ENCODE data around the gene NRP1.
A peak's percentile ranks its signal among the peaks of the same experiment; 100 is the strongest.

NRP1 gene

DNA sequence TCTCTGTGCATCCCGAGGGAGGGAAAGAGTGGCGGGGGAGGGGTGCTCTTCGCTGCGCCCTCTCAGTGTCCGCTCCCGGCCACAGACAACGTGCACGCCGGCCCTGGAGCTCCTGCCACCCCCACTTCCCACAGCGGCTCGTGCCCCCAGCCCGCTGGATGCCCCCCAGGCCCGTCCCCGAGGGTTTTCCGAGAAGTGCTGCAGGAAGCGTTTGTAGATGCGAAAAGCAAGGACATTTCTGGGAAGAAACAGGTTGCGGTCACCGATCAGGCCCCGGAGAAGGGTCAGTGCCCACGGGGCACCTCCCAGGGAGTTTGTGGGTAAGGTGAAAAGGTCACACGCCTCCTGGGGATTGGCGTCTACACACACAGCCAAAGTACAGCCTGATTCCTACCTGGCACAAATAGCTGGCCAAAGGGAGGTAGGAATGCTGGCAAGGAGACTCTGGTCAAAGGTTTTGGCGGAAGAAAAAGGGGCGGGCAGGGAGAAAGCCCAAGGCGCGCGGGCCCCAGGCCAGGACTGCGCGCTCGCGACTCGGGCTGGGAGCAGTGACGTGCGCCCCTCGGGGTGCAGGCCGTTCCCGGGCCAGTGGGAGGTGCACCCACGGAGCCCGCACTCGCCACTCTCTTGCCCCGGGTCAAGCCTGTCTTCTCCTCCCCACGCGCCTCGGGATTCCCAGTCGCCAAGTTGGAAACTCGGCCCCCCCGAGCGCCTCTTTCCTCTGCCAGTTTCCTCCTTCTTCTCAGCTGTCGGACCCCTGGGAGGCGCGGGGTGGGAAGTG, 1.5 kb upstream of the NRP1 start:
- no peak for TF ChIP-seq ZNF274 (IDR thresholded peaks at IDR 0.05; ENCODE audit: low read depth, low read length)
- H3K4me3 ChIP-seq (ENCODE audit: low read length), result peak overlapping the region; percentile 27; the same call in 1 of the 2 replicates

- H3K4me3 ChIP-seq (ENCODE audit: low read length), result peak overlapping the region; percentile 27; the same call in 1 of the 2 replicates
- TF ChIP-seq ZNF274 (IDR thresholded peaks at IDR 0.05; ENCODE audit: low read depth, low read length), result no peak
Observed at GRCh38 chr10:33335551-33335800, 1.0 kb upstream of the NRP1 start.

- H3K4me3 ChIP-seq (ENCODE audit: low read length), result peak overlapping the region; percentile 27; the same call in 1 of the 2 replicates
- no peak for TF ChIP-seq ZNF274 (IDR thresholded peaks at IDR 0.05; ENCODE audit: low read depth, low read length)
Observed at GRCh38 chr10:33334805-33335550, 511 bp upstream of the NRP1 start.

- no peak for TF ChIP-seq ZNF274 (IDR thresholded peaks at IDR 0.05; ENCODE audit: low read depth, low read length)
- H3K4me3 ChIP-seq (ENCODE audit: low read length), result peak overlapping the region; percentile 68
Observed at GRCh38 chr10:33333260-33334101, 986 bp downstream of the NRP1 start.

DNA sequence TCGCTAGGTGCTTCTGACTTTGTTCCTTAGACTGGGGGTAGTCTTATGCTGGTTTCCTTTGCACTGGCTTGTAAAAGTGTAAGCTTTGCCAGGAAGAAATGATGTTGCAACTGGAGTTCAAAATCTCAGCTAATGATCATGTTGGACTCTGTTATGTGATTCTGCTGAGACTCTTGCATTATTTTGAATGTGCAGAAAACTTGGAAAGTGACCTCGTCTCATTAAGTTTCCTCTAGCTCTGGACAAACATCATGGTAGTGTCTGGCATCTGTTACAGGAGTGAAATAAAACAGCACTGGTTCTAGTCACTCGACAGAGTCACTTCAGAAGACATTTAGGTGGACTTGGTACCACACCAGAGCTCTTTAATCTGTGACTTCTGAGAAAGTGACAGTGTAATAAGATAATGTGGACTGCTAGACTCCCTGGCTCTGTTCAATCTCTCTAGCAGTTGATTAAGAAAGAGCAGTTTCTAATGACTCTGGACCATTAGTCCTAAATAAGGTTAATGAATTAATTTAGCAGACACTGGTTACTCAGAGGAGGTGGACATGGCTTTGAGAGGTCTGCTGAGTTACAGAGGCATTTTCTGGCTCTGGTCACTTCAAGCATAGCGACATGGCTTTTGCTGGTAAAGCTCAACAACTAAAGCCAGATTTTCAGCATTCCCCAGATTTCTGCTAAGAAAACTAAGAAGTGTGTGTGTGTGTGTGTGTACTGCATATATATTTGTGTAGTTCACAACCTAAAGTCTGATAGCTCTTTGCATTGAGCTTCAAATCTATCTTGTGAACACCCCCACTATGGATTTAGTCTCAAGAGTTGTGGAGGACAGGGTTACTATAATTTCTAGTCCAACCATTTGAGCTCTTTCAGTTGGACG, 2.0 kb downstream of the NRP1 start:
- peak overlapping the region; percentile 31; the same call in 1 of the 2 replicates for H3K4me3 ChIP-seq (ENCODE audit: low read length)
- no peak for TF ChIP-seq ZNF274 (IDR thresholded peaks at IDR 0.05; ENCODE audit: low read depth, low read length)

- TF ChIP-seq ZNF274 (IDR thresholded peaks at IDR 0.05; ENCODE audit: low read depth, low read length), result no peak
- no peak overlapping the region; the same call in 1 of the 2 replicates for H3K4me3 ChIP-seq (ENCODE audit: low read length)
Observed at GRCh38 chr10:33331379-33331694, 3.1 kb downstream of the NRP1 start.

DNA sequence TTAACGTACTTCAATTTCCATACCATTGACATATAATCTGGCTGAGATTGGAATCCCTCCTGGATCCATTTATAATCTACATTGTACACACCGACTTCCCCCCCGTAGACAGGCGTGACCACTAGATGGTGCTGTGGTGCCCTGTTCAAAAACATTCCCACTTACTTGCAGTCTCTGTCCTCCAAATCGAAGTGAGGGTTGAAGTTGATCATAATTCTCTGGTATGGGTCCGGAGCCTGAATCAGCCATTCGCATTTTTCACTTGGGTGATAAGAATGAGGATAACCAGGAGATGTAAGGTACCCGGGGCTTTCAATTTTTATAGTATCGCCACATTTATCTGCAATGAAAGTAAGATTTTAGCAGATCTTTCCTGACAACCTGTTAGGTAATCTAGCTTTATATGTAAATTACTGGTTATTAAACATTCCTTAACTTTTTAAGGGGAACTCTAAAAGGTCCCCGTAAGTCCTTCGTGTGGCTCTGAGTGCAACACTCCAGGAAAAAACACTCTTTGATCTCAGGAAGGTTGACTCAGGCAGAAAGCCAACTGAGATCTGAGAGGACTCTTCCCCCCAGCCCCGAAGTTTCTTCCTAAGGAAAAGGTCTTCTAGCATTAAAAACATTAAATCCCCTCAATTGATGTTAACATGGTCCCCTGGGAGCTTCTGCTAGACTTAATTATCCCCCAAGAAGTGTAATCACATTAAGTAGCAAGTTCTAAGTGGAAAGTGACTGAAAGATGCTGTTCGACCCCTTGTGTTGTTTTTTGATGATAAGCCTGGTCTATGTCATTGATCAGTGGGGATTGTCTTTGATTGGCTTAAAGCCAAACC, 3.7 kb downstream of the NRP1 start:
- H3K4me3 ChIP-seq (ENCODE audit: low read length), result no peak overlapping the region
- TF ChIP-seq ZNF274 (IDR thresholded peaks at IDR 0.05; ENCODE audit: low read depth, low read length), result no peak

DNA sequence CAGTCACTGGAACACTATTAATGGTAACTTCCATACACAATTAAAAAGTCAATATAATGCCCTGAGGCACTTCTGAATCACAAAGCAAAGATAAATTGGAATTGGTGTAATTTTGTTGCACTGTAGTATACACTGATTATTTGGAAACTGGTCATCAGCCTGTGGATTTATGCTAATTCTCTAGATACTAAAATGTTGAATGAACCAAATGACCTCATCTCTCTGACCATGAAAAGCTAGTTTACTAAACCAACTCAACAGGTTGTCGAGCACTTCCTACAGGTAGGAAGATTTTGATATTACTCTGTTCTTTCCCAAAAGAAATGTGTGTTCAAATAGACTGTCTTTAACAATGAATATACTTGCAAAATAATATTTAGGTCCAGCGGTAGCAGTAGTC, 5.3 kb downstream of the NRP1 start:
- no peak overlapping the region for H3K4me3 ChIP-seq (ENCODE audit: low read length)
- TF ChIP-seq ZNF274 (IDR thresholded peaks at IDR 0.05; ENCODE audit: low read depth, low read length), result no peak

- no peak for TF ChIP-seq ZNF274 (IDR thresholded peaks at IDR 0.05; ENCODE audit: low read depth, low read length)
- H3K4me3 ChIP-seq (ENCODE audit: low read length), result no peak overlapping the region
Observed at GRCh38 chr10:33328253-33328652, 6.2 kb downstream of the NRP1 start.

- TF ChIP-seq ZNF274 (IDR thresholded peaks at IDR 0.05; ENCODE audit: low read depth, low read length), result no peak
- H3K4me3 ChIP-seq (ENCODE audit: low read length), result no peak overlapping the region
Observed at GRCh38 chr10:33327751-33328150, 6.7 kb downstream of the NRP1 start.

DNA sequence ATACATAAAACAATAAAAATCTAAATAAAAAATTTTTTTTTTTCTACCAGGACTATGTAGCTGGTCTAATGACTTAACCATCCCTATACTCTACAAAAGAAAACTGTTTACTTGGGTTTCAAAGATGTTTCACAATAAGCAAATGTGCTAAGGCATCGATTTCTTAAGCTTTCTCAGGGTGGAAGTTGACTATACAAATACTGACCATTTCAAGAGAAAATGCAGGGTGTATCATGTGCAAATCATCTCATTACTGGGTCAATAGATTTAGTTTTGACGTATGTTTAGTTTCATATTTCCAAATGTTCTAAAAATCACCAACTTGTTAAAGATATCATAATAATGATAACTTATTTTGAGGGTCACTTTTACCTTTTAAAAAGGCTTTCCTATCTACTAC, 7.5 kb downstream of the NRP1 start:
- H3K4me3 ChIP-seq (ENCODE audit: low read length), result no peak overlapping the region
- no peak for TF ChIP-seq ZNF274 (IDR thresholded peaks at IDR 0.05; ENCODE audit: low read depth, low read length)

DNA sequence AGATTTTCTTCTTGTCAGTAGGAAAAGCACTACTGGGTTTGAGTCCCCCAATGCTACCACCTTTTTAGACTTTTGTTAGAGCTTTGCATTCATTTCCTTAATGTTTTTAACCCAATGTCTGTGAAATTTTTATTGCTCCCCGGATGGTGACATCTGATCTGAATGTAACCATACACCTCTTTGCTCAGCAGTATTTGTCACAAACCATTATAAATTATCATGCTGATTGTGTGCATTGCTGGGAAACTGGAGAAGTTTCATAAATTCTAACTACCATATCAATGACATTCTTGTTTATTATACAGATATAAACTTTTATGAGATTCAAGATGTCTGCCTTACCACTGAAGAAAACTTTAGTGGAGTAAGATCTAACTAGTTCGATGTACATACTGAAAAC, 8.5 kb downstream of the NRP1 start:
- TF ChIP-seq ZNF274 (IDR thresholded peaks at IDR 0.05; ENCODE audit: low read depth, low read length), result no peak
- no peak overlapping the region for H3K4me3 ChIP-seq (ENCODE audit: low read length)

GRCh38 chr10:33323721-33324120, 10.7 kb downstream of the NRP1 start:
- TF ChIP-seq ZNF274 (IDR thresholded peaks at IDR 0.05; ENCODE audit: low read depth, low read length), result no peak
- no peak overlapping the region for H3K4me3 ChIP-seq (ENCODE audit: low read length)

Data from GM08714 (cell line).